CD4-positive, alpha-beta T cell treated with Interleukin-4 for 1 hour (primary cell): Measurements from ENCODE around the gene LPAR2.

Experiments
- DNase-seq, 2 donors: peaks; one replicate each; pipeline ENCODE4 v3.0.0-alpha.2; 2020 to 2022

Gene LPAR2

GRCh38 chr19:19594381-19594780 lies 33.6 kb downstream of the LPAR2 start:
- no peak for DNase-seq

- DNase-seq, result no peak
Observed at GRCh38 chr19:19592690-19593089, 35.3 kb downstream of the LPAR2 start.

DNA sequence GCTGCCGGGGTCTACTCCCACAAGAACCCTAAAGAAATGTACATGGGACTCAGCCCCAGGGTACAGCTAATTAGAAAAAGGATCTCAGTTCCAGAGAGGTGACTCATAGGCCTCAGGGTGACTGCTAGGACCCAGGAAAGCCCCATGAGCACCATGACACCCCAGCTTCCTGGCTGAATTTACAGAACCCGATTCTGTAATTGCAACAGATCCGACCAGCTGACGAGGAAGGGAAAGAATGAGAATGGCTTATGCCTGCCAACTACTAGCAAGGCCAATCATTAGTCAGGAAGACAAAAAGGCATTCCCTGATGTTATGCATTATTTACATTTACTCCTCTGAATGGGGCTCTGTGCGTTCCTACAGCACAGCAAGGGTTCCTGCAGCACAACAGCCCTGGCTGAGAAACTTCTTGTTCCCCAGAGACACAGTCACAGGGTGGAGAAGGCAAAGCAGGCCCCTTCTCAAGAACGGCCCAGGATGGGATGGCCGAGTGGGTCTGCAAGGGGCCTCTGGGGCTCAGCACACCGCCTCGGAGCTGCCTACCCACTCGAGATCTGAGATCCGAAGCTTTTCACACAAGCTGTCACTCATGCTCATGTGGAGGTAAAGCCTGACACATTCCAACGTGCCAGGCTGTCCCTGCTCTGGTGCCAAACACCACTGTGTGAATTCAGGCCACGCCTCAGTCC lies 36.7 kb downstream of the LPAR2 start:
- DNase-seq, result peak; percentile 80 to 85

- DNase-seq, result no peak
Observed at GRCh38 chr19:19588546-19588945, 39.5 kb downstream of the LPAR2 start.

GRCh38 chr19:19587771-19588170 lies 40.2 kb downstream of the LPAR2 start:
- DNase-seq, result no peak

DNA sequence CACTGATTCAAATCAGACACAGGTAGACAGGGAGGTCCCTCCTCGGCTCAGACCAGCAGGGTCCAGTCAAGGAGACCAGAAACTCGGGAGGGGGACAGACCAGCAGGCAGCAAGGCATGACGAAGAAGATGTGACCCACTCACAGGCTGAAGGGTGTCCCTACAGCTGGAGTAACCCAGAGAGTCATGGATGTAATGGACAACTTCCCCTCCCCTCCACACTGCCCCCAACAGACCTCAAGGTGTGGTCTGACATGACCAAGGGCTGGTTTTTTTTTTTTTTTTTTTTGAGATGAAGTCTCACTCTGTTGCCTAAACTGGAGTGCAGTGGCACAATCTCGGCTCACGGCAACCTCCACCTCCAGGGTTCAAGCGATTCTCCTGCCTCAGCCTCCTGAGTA lies 43.7 kb downstream of the LPAR2 start:
- no peak for DNase-seq

DNA sequence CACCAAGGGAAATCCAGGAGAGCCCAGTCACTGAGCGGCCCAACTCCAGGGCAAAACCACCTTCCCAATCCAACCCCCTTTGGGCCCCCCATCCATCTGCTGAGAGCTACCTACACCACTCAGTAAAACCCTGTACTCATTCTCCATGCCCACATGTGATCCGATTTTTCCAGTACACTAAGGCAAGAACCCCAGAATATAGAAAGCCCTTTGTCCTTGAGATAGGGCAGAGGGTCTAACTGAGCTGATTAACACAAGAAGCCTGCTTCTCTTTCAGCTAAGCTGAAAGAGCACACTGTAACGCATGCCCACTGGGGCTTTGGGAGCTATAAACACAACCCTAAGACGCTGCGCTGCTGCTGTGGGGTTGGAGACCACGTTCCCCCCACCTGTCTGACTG lies 45.5 kb downstream of the LPAR2 start:
- DNase-seq, result no peak

DNA sequence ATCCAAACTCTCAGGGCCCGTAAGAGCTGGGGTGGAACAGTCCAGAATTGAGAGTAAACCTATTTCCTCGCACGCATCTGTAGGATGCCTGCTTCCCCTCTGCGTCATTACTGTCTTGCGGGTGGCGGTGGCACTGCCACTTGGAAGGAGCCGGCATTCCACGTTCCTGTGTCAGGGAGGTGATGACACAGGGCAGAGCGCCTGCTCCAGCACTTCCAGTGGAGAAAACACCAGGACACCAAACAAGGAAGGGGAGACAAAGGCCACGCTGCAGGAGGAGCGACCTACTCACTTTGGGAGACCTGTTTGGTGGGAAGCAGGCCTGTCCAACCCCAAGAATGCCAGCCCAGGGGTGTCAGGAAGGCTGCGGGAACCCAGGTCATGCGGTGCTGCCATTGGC lies 46.6 kb downstream of the LPAR2 start:
- no peak for DNase-seq

GRCh38 chr19:19580418-19580817 lies 47.6 kb downstream of the LPAR2 start:
- DNase-seq, result no peak

DNA sequence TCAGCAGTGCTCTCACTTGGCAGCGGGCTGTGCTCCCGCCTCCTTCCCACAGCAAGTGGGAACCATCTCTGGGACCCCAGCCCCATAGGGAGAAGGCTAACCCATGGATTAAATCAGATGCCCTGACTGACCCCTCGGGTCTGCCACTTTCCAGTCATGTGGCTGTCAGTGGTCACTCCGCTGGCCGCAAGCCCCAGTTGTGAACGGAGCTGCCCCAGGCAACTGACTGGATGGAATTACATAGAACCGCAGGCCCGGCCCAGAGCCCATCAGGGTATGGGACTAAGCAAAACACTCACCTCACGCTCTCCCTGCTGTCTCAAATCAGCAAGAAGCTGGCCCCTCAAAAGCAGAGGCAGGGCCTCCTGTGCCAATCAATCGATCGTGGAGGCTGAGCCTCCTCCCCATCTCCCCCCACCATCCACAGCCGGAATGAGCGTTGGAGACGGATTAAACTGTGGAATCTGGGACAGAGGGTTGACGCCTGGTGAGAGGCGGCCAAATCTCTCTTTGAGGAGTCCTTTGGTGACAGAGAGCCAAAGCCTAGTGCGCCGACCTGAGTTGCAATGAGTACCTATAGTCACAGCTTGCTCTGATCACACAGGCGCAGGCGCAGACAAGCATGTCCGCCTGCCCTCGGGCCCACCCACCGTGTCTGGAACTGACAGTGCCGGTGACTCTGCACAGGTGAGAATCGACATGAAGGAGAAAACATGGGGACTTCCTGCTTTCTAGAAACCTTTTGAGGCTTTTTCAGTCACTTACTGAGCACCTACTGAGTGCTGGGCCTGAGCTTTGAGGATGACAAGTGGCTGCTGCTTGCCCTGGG lies 48.3 kb downstream of the LPAR2 start:
- no peak for DNase-seq

DNA sequence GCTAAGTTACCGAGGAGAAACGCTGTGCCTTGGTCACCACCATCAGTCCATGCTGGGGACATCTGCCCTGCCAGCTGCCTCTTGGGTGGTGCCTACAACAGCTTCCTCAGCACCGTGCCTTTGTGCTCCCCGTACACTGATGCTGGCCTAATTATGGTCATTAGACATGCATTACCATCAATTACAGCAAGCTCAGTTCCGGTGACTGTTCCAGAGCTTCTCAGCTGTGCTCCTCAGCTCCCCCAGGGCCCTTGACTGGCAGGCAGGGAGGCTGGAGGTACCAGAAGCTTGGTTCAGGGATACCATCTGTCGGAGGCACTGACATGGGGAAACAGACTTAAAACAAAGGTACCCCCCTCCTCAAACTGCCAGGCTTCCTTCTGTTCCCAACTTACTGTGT lies 49.8 kb downstream of the LPAR2 start:
- no peak for DNase-seq

- DNase-seq, result no peak
Observed at GRCh38 chr19:19575411-19575810, 52.6 kb downstream of the LPAR2 start.
